ENCODE results near the gene ABI3.

The ABI3 gene

DNA sequence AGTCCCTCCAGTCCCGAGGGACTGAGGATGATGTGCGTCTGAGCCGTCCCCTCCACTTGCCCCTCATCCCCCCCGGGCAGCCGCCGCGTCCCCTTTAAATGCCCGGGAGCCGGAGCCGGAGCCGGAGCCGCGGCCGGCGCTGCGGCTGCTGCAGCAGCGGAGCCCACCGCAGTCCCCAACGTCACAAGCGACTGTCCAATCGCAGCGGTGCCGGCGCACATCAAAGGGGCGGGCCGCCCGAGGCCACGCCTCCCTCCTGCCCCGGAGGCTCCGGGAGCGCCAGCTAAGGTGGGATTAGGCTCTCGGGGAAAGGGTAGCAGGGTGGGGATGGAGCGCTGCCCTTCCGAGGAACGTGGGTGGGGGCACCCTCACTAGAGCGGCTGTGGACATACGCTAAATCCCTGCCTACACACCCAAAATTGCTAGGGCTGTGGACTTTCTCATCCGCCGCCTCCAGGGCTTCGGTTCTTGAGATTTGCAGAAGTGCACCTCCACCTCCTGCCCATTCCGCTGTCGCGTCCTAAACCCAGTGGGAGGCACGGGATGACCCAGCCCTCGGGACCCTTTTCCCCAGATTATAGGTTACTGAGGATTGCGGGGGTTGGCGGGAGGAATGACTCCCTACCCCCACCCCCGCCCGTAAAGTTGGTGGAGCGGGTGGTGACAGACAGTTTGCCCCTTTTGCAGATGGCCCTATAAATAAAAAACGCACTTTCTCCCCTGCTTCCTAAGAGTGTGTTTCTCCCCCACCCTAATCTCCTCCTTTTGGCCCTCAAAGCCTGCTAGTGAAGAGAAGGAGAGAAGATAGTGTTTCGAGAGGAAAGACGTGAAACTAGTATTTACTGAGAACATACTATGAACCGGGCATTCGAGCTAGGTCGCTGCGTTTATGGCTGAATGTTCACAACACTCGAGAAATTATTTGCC is 20.4 kb downstream of the ABI3 start, which contains the start of gene PHOSPHO1:
Gene PHOSPHO1, minus strand, starts transcription at position 152 of the 927 bp plus-strand sequence. CDS start 4,096 bp downstream, outside the sequence.
- H3K4me3 ChIP-seq (ENCODE audit: low read depth, low read length): peak within 1 kb of the TSS; percentile 84
- TF ChIP-seq, protein P1, sequence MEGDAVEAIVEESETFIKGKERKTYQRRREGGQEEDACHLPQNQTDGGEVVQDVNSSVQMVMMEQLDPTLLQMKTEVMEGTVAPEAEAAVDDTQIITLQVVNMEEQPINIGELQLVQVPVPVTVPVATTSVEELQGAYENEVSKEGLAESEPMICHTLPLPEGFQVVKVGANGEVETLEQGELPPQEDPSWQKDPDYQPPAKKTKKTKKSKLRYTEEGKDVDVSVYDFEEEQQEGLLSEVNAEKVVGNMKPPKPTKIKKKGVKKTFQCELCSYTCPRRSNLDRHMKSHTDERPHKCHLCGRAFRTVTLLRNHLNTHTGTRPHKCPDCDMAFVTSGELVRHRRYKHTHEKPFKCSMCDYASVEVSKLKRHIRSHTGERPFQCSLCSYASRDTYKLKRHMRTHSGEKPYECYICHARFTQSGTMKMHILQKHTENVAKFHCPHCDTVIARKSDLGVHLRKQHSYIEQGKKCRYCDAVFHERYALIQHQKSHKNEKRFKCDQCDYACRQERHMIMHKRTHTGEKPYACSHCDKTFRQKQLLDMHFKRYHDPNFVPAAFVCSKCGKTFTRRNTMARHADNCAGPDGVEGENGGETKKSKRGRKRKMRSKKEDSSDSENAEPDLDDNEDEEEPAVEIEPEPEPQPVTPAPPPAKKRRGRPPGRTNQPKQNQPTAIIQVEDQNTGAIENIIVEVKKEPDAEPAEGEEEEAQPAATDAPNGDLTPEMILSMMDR (IDR thresholded peaks at IDR 0.05; ENCODE audit: low read depth, low read length, missing control alignments): no peak
- no peak for DNase-seq (ENCODE audit: low read depth)

DNA sequence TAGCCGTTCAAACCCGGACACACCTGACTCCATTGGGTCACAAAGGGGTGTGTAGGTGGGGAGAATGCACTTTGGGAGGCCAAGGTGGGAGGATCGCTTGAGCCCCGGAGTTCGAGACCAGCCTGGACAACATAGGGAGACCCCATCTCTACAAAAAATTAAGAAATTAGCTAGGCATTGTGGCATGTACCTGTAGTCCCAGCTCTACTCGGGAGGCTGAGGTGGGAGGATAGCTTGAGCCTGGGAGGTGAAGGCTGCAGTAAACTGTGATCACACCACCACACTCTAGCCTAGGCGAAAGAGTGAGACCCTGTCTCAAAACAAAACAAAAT is 21.0 kb downstream of the ABI3 start:
- H3K4me3 ChIP-seq (ENCODE audit: low read depth, low read length): peak overlapping the region; percentile 84; the same call in 1 of the 2 replicates
- no peak for DNase-seq (ENCODE audit: low read depth)
- TF ChIP-seq, protein P1 (IDR thresholded peaks at IDR 0.05; ENCODE audit: low read depth, low read length, missing control alignments): no peak

DNA sequence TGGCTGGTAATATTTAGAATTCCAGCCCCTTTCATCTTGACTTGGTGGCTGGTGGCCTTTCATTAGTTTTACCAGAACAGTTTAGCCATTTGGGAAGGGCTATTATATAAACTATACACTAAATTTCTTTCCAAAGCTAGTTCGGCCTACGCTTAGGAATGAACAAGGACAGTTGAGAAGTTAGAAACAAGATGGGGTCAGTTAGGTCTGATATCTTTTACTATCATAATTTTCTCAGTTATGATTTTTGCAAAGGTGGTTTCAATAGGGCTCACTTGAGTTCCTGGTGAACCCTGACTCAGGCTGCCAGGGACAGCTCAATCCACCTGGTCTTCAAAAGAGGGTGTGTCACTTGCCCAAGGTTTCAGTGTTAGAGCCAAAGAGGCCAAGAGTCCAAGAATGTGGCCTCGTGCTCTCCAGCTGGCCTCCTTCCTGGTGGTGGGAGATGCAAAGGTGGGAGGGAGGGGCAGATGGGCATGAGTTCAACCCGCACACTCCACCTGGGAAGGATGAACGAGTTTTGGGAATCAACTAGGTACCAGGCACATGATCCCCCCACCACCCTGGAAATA is 24.1 kb downstream of the ABI3 start:
- H3K4me3 ChIP-seq (ENCODE audit: low read depth, low read length): no peak overlapping the region
- TF ChIP-seq, protein P1 (IDR thresholded peaks at IDR 0.05; ENCODE audit: low read depth, low read length, missing control alignments): no peak
- DNase-seq (ENCODE audit: low read depth): no peak

DNA sequence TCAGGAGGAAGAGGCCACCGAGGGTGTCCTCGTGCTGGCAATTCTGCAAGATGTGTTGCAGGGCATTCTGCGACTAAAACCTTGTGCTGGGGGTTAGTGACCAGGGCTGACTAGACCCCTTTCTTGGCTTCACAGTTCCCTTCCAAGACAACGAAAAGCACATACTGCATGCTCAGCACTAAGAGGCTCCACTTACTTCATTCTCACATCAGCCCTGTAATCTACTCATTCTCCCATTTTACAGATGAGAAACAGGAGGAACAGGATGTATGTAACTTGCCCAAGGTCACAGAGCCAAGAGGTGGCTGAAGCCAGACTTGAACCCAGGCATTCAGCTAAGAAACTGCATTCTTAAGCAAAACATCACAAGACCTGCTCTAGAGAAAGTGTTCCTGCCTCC is 25.4 kb downstream of the ABI3 start:
- DNase-seq (ENCODE audit: low read depth): no peak
- H3K4me3 ChIP-seq (ENCODE audit: low read depth, low read length): no peak overlapping the region
- TF ChIP-seq, protein P1 (IDR thresholded peaks at IDR 0.05; ENCODE audit: low read depth, low read length, missing control alignments): no peak

DNA sequence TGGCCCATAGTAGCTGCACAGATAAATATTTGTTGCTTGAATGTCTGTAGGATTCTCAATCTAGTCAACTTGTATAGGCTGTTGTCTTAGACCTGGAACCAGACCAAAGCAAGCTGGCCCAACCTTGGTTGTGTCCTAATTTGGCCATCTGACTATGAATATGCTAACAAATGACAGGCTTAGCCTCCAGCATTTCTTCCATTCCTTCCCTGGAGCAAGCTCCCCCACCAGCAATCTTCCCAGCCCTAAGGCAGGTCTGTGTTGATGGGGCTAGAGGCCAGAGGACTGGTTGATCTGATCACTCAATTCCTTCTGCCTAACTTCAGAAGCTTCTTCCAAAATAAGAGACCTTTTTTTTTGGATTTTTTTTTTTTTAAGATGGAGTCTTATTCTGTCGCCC is 29.5 kb downstream of the ABI3 start:
- no peak for DNase-seq (ENCODE audit: low read depth)
- no peak overlapping the region for H3K4me3 ChIP-seq (ENCODE audit: low read depth, low read length)
- TF ChIP-seq, protein P1 (IDR thresholded peaks at IDR 0.05; ENCODE audit: low read depth, low read length, missing control alignments): no peak

DNA sequence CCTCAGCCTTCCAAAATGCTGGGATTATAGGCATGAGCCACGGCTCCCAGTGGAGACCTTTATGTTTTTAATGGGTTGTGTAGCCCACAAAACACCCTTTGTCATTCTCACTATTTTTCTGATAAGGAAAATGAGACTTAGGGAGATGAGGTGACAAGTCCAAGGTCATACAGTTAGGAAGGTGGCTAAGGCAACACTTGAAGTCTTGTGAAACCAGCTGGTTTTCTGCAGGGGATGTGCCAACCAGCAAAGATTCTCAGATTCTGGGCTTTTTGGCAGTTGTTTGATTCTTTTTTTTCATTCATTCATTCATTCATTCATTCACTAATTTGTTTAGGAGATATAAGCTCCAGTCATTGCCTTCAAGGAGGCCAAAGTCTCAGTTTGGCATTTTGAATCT is 30.1 kb downstream of the ABI3 start:
- no peak overlapping the region for H3K4me3 ChIP-seq (ENCODE audit: low read depth, low read length)
- TF ChIP-seq, protein P1 (IDR thresholded peaks at IDR 0.05; ENCODE audit: low read depth, low read length, missing control alignments): no peak
- no peak for DNase-seq (ENCODE audit: low read depth)

All from GM12864 (cell line).